ENCODE results near the gene ENAM.
"Not testable (repeated sequence)": the region's sequence is repeated elsewhere in the genome, so short reads cannot be mapped to it uniquely, and the experiment has no call there.

Gene ENAM

GRCh38 chr4:70627620-70628019 lies 924 bp upstream of the ENAM start:
- DNase-seq = no peak

DNA sequence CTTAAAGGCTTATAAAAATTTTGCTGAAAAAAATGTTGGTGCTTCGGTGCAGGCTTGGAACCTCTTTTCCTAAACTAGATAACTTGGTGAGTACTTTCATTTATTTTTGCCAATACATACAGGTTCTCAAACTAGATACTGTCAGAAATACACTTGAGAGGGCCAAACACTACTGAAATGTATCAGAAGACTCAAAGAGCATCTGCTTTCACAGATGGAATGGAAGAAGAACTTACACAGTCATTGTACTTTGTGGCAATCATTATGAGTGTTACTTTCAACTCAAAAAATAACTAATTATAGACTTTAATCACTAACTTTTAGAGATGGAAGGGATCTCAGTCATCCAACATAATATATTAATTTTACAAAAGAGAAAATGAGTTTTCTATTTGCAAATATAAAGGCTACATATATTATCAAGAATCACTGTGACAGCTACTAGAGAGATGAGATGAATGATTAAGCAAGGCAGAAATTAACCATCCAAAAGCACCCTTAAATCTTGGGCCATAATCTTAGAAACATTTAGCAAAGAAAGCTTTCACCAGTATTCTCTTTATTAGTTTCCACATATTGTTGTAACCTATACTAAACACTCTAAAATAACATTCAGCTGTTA lies 1.0 kb downstream of the ENAM start:
- DNase-seq = no peak

- DNase-seq = no peak
Measured at GRCh38 chr4:70630162-70630561, 1.6 kb downstream of the ENAM start.

GRCh38 chr4:70632028-70632427 lies 3.5 kb downstream of the ENAM start:
- DNase-seq = no peak

DNA sequence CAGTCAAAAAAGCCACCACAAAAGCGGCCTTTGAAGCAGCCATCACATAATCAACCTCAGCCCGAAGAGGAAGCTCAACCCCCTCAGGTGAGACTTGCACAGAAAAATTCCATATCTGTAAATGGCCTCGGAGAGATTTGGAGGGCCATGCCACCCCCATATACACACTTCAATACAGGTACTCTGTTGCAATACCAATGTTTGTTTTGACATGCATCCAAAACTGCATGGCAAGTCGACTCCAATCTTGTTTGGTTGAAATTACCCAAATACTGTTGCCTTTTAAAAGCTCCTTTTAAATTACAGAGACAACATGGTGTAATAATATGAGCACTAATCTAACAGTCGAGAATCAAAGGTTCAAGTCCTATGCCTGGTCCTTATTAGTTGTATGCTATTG lies 5.9 kb downstream of the ENAM start:
- no peak for DNase-seq

- DNase-seq = no peak
Measured at GRCh38 chr4:70637239-70637913, 8.8 kb downstream of the ENAM start.

DNA sequence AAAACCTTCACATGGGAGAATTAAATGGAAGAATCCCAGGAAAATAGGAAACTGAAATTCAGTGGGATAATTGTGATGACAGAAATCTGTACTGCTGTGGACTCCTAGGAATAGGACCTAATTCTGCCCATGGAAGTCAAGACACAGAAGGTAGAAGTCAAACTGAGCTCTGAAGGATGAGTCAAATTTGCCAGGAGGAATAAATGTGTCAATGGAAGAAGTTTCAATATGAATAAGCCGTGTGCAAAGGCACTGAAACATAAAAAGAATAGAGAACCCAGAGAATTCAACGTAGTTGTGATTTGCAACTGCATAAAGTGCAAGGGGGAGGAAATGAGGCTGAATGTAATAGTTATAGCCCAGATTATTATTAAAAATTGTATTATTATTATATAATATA lies 11.6 kb downstream of the ENAM start:
- no peak for DNase-seq

- DNase-seq = not testable (repeated sequence)
Measured at GRCh38 chr4:70650741-70651140, 22.2 kb downstream of the ENAM start.

- no peak for DNase-seq
Measured at GRCh38 chr4:70651864-70652506, 23.4 kb downstream of the ENAM start.

GRCh38 chr4:70654605-70655011 lies 26.1 kb downstream of the ENAM start:
- DNase-seq = no peak

DNA sequence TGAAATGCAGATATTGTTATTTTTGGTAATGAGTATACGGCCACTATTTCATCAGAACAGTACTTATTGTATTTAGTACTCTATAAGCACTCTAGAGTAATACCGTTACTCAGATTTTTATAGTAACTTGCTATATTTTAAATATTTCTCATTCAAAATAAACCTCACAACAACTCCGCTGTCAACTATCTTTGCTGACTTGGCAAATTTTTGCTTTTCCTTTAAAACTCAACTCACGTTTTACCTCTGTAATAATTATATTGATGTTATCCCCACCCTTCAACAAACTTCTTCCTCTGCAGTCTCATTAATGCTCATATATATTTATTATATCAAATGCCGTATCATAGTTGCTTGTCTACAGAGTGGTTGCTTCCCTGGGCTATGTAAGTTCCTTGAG lies 28.8 kb downstream of the ENAM start:
- DNase-seq = no peak

DNA sequence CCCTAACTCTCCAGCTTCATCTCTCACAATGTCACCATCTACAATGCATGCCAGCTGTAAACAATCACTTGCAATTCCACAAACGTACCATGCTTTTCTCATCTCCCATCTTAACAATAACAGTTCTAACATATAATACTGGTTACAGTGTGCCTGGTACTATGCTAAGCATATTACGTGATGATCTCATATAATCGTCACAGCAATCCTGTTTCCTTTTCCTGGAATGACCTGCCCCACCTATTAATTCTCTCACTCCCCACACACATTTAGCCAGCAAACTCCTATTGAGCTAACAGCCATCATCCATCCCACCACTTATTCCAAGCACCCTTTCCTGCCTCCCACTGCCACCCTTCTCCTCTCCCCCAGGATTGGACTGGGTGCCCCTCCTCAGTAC lies 29.9 kb downstream of the ENAM start:
- no peak for DNase-seq

DNA sequence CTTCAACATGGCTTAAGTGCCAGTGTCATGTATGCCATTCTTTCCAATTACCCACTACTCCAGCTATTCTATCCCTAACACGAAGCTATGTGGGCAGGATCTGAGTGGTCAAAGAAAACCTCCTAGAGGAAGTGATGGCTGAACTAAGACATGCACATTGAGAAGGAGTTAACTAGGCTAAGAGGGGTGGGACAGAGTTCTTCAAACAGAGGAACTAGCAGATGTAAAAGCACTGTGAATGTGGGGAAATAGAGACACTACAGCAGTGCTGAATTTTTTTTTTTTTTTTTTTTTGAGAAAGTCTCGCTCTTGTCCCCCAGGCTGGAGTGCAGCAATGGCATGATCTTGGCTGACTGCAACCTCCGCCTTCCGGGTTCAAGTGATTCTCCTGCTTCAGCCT lies 31.6 kb downstream of the ENAM start:
- no peak for DNase-seq

GRCh38 chr4:70661309-70661922 lies 32.9 kb downstream of the ENAM start:
- not testable (repeated sequence) for DNase-seq

- no peak for DNase-seq
Measured at GRCh38 chr4:70666369-70666768, 37.8 kb downstream of the ENAM start, which contains the start of gene JCHAIN. Gene JCHAIN, minus strand, starts transcription at chr4:70666508. Its CDS starts 18 bp downstream, at chr4:70666490.

DNA sequence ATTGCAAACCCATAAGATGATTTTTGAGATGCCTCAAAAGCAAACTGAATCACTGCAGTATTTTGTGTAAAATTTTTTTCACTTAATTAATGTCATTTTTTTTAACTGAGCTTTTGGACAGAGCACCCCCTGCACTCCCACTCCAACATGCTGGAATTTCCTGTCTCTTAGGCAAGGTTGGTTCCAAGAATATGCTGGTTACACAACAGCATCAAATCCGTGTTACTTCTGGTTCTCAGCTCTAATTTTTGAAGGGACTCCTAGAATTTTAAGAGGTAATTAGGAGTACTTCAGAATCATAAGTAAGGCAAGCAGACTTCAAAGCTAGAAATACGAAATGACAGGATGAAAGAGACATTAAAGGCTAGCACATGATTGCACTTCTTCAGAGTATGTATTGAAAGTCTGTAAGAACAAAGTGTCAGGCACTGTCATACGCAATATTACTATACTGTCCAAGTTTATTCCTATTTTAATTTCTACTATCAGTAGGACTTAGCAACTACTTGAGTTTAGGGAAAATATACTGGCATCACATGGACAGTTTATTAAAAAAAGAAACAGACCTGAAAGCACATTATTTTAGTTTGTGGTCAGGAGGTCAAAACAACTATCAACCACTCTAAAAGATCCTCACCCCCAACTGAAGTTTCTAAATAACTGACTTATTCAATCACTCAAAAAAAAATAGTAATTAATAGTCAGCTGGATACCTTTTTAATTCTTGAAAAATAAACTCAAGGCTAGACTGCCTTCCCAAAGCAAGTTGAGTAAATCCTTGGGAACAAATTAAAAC lies 39.4 kb downstream of the ENAM start:
- no peak for DNase-seq

GRCh38 chr4:70670332-70671014 lies 41.9 kb downstream of the ENAM start:
- DNase-seq = no peak

DNA sequence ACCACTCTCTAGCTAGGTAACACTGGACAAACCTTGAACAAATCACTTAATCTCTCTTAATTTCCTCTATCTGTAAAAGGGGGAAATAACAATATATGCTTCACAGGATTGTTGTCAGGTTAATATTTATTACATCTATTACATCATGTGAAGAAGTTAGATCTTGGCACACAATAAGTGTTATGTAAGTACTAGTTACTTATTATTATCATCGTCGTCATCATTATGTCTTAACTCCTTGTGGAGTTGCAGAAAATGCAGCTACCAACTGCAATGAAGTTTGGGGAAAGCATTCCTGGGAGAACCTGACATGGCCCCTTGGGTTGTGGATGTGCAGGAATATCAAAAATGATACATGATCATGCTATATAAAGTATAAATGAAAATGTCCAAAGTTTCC lies 42.5 kb downstream of the ENAM start:
- no peak for DNase-seq

GRCh38 chr4:70674191-70674590 lies 45.6 kb downstream of the ENAM start:
- DNase-seq = no peak

GRCh38 chr4:70674731-70675130 lies 46.2 kb downstream of the ENAM start:
- DNase-seq = no peak

DNA sequence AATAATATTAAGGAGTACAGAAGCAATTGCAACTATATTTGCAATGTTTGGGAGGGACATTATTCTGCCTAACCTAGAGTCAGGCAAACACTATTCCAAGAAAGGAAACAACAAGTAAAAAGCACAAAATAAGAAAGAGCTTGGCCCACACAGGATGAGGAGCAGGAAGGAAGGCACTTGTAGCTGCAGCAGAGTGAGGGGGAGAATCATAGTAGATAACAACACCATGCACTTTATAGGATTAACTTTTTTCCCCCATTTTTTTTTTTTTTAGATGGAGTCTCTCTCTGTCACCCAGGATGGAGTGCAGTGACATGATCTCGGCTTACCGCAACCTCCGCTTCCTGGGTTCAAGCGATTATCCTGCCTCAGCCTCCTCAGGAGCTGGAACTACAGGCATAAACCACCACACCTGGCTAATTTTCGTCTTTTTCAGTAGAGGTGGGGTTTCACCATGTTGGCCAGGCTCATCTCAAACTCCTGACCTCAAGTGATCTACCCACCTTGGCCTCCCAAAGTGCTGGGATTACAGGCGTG lies 48.1 kb downstream of the ENAM start:
- DNase-seq = no peak

- DNase-seq = no peak
Measured at GRCh38 chr4:70678383-70678999, 49.9 kb downstream of the ENAM start.
